WTC11 (cell line): ENCODE results near the gene MTOR. TPM values are rescaled to one million over a fixed set of nuclear protein-coding genes. Genes with fewer than 3 reads are reported as not detected.

Source experiments
- ATAC-seq: fragments of 200-7000 bp; cut with Tn5 transposase; 2 replicates; pipeline ENCODE4 v1.10.0; 2021; ENCODE audit warnings: mild to moderate bottlenecking, moderate library complexity
- CTCF ChIA-PET: fragments of 300-600 bp; sonication (Branson Sonifier 250); formaldehyde crosslinking; loops from one replicate; lab custom pipeline; 2021; ENCODE audit warnings: antibody characterized with exemption; lab: Charles Lee
- POLR2A ChIA-PET: fragments of 350-600 bp; sonication (Branson Sonifier 250); formaldehyde crosslinking; loops from one replicate; lab custom pipeline; 2021; ENCODE audit warnings: antibody characterized with exemption; lab: Charles Lee
- DNase-seq: peaks from one replicate; pipeline ENCODE4 v3.0.0; 2021; ENCODE audit warnings: low spot score
- H3K27ac Mint-ChIP-seq: 2 replicates; pipeline ENCODE4 v1.8.0; 2021; ENCODE audit warnings: mixed read lengths
- H3K27me3 Mint-ChIP-seq: 2 replicates; pipeline ENCODE4 v1.8.0; 2021; ENCODE audit warnings: low read depth, mild to moderate bottlenecking, moderate library complexity, mixed read lengths
- H3K36me3 Mint-ChIP-seq: 2 replicates; pipeline ENCODE4 v1.8.0; 2021; ENCODE audit warnings: mixed read lengths
- H3K4me1 Mint-ChIP-seq: 2 replicates; pipeline ENCODE4 v1.8.0; 2022; ENCODE audit warnings: mixed read lengths
- H3K4me3 Mint-ChIP-seq: 2 replicates; pipeline ENCODE4 v1.8.0; 2021; ENCODE audit warnings: mild to moderate bottlenecking, moderate library complexity, mixed read lengths
- H3K9me3 Mint-ChIP-seq: 2 replicates; pipeline ENCODE4 v1.8.0; 2021; ENCODE audit warnings: mixed read lengths
- ATF1 ChIP-seq: sonication (generic); formaldehyde crosslinking; IDR thresholded peaks from 2 replicates; pipeline ENCODE4 v1.8.1; 2023; ENCODE audit warnings: mild to moderate bottlenecking, moderate library complexity, missing genetic modification reagents
- CBFB ChIP-seq: sonication (generic); formaldehyde crosslinking; IDR thresholded peaks from 2 replicates; pipeline ENCODE4 v1.8.1; 2022; ENCODE audit warnings: mild to moderate bottlenecking, low read depth, missing genetic modification reagents
- ELF4 ChIP-seq: sonication (generic); formaldehyde crosslinking; IDR thresholded peaks from 2 replicates; pipeline ENCODE4 v1.8.1; 2022; ENCODE audit warnings: low read depth, mild to moderate bottlenecking, moderate library complexity, missing genetic modification reagents
- GABPB1 ChIP-seq: sonication (generic); formaldehyde crosslinking; IDR thresholded peaks from 2 replicates; pipeline ENCODE4 v1.8.1; 2023; ENCODE audit warnings: mild to moderate bottlenecking, missing genetic modification reagents
- HMGA2 ChIP-seq: fragments of 250-450 bp; sonication (Bioruptor Pico); IDR thresholded peaks from 2 replicates; pipeline ENCODE4 v1.4.0; 2021; ENCODE audit warnings: mild to moderate bottlenecking, moderate library complexity
- IRF2 ChIP-seq: sonication (generic); formaldehyde crosslinking; IDR thresholded peaks from 2 replicates; pipeline ENCODE4 v1.8.0; 2022; ENCODE audit warnings: low read depth, missing genetic modification reagents, borderline replicate concordance
- JAZF1 ChIP-seq: fragments of 250-450 bp; sonication (Bioruptor Pico); IDR thresholded peaks from 2 replicates; pipeline ENCODE4 v1.9.0; 2021; ENCODE audit warnings: moderate library complexity, mild to moderate bottlenecking, inconsistent platforms
- OVOL2 ChIP-seq: fragments of 250-450 bp; sonication (Bioruptor Pico); IDR thresholded peaks from 2 replicates; pipeline ENCODE4 v1.9.0; 2021; ENCODE audit warnings: mild to moderate bottlenecking, borderline replicate concordance
- SMAD3 ChIP-seq: sonication (generic); formaldehyde crosslinking; IDR thresholded peaks from 2 replicates; pipeline ENCODE4 v1.8.0; 2022; ENCODE audit warnings: missing genetic modification reagents, mild to moderate bottlenecking, borderline replicate concordance
- SMAD4 ChIP-seq: sonication (generic); formaldehyde crosslinking; IDR thresholded peaks from 2 replicates; pipeline ENCODE4 v1.8.0; 2022; ENCODE audit warnings: mild to moderate bottlenecking, missing genetic modification reagents
- ZNF138 ChIP-seq: sonication (generic); formaldehyde crosslinking; conservative IDR thresholded peaks from 2 replicates; pipeline ENCODE4 v1.8.1; 2022; ENCODE audit warnings: mild to moderate bottlenecking, moderate library complexity, missing genetic modification reagents
- total RNA-seq: library from RNA; stranded (reverse); gene quantifications from 3 replicates; pipeline ENCODE4 v1.2.3, GENCODE V29; 2021
- TF ChIP-seq, protein P1 (sequence below): sonication (generic); formaldehyde crosslinking; IDR thresholded peaks from 2 replicates; pipeline ENCODE4 v1.8.1; 2023; ENCODE audit warnings: mild to moderate bottlenecking, missing genetic modification reagents
- TF ChIP-seq, protein P2 (sequence below): sonication (generic); formaldehyde crosslinking; IDR thresholded peaks from 2 replicates; pipeline ENCODE4 v1.8.1; 2022; ENCODE audit warnings: low read depth, missing genetic modification reagents, borderline replicate concordance
- TF ChIP-seq, protein P3 (sequence below): fragments of 250-450 bp; sonication (Bioruptor Pico); IDR thresholded peaks from 2 replicates; pipeline ENCODE4 v1.8.0; 2021; ENCODE audit warnings: mild to moderate bottlenecking
- TF ChIP-seq, protein P4 (sequence below): fragments of 250-450 bp; sonication (Bioruptor Pico); IDR thresholded peaks from 2 replicates; pipeline ENCODE4 v2.1.2; 2022; ENCODE audit warnings: mild to moderate bottlenecking, moderate library complexity
- TF ChIP-seq, protein P5 (sequence below): fragments of 250-450 bp; sonication (Bioruptor Pico); IDR thresholded peaks from 2 replicates; pipeline ENCODE4 v1.9.0; 2021; ENCODE audit warnings: mild to moderate bottlenecking, borderline replicate concordance
- TF ChIP-seq, protein P6 (sequence below): sonication (generic); formaldehyde crosslinking; IDR thresholded peaks from 2 replicates; pipeline ENCODE4 v1.8.0; 2022; ENCODE audit warnings: mild to moderate bottlenecking, missing genetic modification reagents

MTOR gene
- total RNA-seq, 1 experiment from 2014 or later = 65.0 TPM

DNA sequence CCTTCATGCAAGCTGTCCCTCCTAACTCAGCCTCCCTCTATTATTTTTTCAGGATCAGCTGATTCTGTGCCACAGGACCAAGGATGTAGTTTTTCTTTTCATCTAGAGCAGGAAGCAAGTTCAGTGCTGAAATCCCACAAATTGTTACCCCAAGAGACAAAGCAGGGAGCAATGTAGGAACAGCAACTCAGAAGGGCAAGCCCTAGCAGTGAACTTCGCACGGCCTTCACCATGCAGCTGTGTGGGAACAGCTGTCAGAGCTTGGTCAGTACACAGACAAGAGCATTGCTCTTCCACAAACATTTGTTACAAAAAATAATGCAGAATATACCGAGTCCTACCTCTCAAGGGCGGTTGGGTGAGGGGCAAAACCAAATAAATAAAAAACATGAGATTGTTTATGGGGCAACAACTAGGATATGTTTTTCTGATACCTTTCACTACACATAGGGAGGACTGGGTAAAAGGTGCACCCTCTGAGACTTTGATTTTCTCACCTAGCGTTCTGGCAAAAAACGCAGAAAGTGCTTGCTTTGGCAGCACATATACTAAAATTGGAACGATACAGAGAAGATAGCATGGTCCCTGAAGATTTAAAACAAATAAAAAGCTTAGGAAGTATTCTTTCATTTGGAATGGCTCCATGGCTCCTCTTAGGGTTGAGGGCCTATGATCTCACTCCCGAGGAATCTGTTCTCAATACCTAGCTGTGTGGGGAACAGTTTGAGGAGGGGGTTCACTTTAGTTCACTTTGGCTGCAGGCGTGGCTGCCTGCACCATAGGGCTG is 110.3 kb downstream of the MTOR start:
- Mint-ChIP-seq H3K36me3 (peaks cover 29% of the 10 kb centered on the region), H3K27me3 (no peaks in the 10 kb centered on the region), H3K4me3 (no peak overlapping the region), H3K9me3 (no peaks in the 10 kb centered on the region), H3K4me1 (peaks cover 10% of the 10 kb centered on the region), H3K27ac (no peak overlapping the region)
- DNase-seq (no peak), ATAC-seq (peak; percentile 41)
- ChIA-PET POLR2A (interaction anchor here (0.6 kb wide), 1 partner anchor 483 kb away, joined by 5 read pairs; no protein-coding TSS in a partner anchor), CTCF (interaction anchor here (1.0 to 1.4 kb wide), 2 partner anchors 114 to 115 kb away, joined by 3 read pairs; no protein-coding TSS in a partner anchor)
- TF ChIP-seq ZNF138 (CRISPR knock-in tag) (no peak), JAZF1 (CRISPR knock-in tag) (no peak), SMAD4 (CRISPR knock-in tag) (no peak), OVOL2 (CRISPR knock-in tag) (no peak), ELF4 (no peak), HMGA2 (CRISPR knock-in tag) (no peak), SMAD3 (CRISPR knock-in tag) (no peak), CBFB (no peak), ATF1 (no peak)
- TF ChIP-seq, protein P1, sequence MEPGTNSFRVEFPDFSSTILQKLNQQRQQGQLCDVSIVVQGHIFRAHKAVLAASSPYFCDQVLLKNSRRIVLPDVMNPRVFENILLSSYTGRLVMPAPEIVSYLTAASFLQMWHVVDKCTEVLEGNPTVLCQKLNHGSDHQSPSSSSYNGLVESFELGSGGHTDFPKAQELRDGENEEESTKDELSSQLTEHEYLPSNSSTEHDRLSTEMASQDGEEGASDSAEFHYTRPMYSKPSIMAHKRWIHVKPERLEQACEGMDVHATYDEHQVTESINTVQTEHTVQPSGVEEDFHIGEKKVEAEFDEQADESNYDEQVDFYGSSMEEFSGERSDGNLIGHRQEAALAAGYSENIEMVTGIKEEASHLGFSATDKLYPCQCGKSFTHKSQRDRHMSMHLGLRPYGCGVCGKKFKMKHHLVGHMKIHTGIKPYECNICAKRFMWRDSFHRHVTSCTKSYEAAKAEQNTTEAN = no peak
- TF ChIP-seq, protein P2, sequence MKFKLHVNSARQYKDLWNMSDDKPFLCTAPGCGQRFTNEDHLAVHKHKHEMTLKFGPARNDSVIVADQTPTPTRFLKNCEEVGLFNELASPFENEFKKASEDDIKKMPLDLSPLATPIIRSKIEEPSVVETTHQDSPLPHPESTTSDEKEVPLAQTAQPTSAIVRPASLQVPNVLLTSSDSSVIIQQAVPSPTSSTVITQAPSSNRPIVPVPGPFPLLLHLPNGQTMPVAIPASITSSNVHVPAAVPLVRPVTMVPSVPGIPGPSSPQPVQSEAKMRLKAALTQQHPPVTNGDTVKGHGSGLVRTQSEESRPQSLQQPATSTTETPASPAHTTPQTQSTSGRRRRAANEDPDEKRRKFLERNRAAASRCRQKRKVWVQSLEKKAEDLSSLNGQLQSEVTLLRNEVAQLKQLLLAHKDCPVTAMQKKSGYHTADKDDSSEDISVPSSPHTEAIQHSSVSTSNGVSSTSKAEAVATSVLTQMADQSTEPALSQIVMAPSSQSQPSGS (CRISPR knock-in tag) = no peak

DNA sequence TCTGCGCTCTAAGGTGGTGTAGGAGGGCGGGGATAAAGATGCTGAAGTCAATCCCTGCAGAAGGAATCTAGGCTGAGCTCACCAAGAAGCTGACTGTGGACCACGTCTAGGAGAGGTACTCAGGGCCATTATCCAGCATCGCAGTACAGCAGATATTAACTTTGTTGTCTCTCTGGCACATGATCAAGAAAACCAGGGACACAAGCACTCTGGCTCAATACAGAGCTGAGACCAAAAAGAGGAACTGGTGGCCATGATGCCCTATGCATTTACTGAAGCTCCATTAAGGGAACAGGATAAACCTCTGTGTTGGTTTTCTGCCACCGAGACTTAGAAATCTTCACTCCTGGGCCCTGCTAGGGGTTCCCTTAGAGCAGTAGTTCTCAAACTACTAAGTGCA is 111.2 kb downstream of the MTOR start:
- ATAC-seq (no peak), DNase-seq (no peak)
- H3K27me3 Mint-ChIP-seq = no peaks in the 10 kb centered on the region
- peaks cover 12% of the 10 kb centered on the region for H3K4me1 Mint-ChIP-seq
- TF ChIP-seq, protein P3, sequence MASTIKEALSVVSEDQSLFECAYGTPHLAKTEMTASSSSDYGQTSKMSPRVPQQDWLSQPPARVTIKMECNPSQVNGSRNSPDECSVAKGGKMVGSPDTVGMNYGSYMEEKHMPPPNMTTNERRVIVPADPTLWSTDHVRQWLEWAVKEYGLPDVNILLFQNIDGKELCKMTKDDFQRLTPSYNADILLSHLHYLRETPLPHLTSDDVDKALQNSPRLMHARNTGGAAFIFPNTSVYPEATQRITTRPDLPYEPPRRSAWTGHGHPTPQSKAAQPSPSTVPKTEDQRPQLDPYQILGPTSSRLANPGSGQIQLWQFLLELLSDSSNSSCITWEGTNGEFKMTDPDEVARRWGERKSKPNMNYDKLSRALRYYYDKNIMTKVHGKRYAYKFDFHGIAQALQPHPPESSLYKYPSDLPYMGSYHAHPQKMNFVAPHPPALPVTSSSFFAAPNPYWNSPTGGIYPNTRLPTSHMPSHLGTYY (CRISPR knock-in tag) = no peak
- TF ChIP-seq, protein P4, sequence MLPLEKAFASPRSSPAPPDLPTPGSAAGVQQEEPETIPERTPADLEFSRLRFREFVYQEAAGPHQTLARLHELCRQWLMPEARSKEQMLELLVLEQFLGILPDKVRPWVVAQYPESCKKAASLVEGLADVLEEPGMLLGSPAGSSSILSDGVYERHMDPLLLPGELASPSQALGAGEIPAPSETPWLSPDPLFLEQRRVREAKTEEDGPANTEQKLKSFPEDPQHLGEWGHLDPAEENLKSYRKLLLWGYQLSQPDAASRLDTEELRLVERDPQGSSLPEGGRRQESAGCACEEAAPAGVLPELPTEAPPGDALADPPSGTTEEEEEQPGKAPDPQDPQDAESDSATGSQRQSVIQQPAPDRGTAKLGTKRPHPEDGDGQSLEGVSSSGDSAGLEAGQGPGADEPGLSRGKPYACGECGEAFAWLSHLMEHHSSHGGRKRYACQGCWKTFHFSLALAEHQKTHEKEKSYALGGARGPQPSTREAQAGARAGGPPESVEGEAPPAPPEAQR (CRISPR knock-in tag) = no peak
- TF ChIP-seq OVOL2 (CRISPR knock-in tag) = no peak
- TF ChIP-seq, protein P5, sequence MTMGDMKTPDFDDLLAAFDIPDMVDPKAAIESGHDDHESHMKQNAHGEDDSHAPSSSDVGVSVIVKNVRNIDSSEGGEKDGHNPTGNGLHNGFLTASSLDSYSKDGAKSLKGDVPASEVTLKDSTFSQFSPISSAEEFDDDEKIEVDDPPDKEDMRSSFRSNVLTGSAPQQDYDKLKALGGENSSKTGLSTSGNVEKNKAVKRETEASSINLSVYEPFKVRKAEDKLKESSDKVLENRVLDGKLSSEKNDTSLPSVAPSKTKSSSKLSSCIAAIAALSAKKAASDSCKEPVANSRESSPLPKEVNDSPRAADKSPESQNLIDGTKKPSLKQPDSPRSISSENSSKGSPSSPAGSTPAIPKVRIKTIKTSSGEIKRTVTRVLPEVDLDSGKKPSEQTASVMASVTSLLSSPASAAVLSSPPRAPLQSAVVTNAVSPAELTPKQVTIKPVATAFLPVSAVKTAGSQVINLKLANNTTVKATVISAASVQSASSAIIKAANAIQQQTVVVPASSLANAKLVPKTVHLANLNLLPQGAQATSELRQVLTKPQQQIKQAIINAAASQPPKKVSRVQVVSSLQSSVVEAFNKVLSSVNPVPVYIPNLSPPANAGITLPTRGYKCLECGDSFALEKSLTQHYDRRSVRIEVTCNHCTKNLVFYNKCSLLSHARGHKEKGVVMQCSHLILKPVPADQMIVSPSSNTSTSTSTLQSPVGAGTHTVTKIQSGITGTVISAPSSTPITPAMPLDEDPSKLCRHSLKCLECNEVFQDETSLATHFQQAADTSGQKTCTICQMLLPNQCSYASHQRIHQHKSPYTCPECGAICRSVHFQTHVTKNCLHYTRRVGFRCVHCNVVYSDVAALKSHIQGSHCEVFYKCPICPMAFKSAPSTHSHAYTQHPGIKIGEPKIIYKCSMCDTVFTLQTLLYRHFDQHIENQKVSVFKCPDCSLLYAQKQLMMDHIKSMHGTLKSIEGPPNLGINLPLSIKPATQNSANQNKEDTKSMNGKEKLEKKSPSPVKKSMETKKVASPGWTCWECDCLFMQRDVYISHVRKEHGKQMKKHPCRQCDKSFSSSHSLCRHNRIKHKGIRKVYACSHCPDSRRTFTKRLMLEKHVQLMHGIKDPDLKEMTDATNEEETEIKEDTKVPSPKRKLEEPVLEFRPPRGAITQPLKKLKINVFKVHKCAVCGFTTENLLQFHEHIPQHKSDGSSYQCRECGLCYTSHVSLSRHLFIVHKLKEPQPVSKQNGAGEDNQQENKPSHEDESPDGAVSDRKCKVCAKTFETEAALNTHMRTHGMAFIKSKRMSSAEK (CRISPR knock-in tag) = no peak
- TF ChIP-seq GABPB1 (CRISPR knock-in tag) = no peak
- no peak for TF ChIP-seq IRF2 (CRISPR knock-in tag)
- TF ChIP-seq, protein P6, sequence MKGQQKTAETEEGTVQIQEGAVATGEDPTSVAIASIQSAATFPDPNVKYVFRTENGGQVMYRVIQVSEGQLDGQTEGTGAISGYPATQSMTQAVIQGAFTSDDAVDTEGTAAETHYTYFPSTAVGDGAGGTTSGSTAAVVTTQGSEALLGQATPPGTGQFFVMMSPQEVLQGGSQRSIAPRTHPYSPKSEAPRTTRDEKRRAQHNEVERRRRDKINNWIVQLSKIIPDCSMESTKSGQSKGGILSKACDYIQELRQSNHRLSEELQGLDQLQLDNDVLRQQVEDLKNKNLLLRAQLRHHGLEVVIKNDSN (CRISPR knock-in tag) = no peak
- TF ChIP-seq, all 79 proteins: peak for 0
- H3K36me3 Mint-ChIP-seq = peaks cover 28% of the 10 kb centered on the region
- CTCF ChIA-PET = interaction anchor here (1.0 to 1.4 kb wide), 2 partner anchors 113 to 114 kb away, joined by 3 read pairs; no protein-coding TSS in a partner anchor
- POLR2A ChIA-PET = no interaction called here
- H3K9me3 Mint-ChIP-seq = no peaks in the 10 kb centered on the region
- no peak overlapping the region for H3K4me3 Mint-ChIP-seq
- H3K27ac Mint-ChIP-seq = no peak overlapping the region
